ENCODE results near the gene ZNF680. TPM values are rescaled to one million over a fixed set of nuclear protein-coding genes. Genes with fewer than 3 reads are reported as not detected.

The ZNF680 gene
- total and polyA plus RNA-seq, 11 donors: 5.5 to 25.9 (median 16.3) TPM

DNA sequence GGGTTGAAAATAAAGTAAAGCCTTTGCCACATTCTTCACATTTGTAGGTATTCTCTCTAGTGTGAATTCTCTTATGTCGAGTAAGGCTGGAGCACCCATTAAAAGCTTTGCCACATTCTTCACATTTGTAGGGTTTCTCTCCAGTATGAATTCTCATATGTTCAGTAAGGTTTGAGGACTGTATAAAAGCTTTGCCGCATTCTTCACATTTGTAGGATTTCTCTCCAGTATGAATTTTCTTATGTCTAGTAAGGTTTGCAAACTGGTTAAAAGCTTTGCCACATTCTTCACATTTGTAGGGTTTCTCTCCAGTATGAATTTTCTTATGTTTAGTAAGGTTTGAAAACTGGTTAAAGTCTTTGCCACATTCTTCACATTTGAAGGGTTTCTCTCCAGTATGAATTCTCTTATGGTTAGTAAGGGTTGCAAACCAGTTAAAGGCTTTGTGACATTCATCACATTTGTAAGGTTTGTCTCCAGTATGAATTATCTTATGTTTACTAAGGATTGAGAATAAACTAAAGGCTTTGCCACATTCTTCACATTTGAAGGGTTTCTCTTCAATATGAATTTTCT lies 41.4 kb downstream of the ZNF680 start:
- ATAC-seq (no peak), DNase-seq (no peak)
- 98 to 100% (median 99%) methylated on average over 2 of the region's 2 CpGs for WGBS, 4 donors
- no peak overlapping the region for H3K4me3 ChIP-seq
- no peaks in the 10 kb centered on the region for H3K27me3 ChIP-seq
- peaks cover 3 to 100% (median 89%) of the 10 kb centered on the region in 12 donors for H3K9me3 ChIP-seq
- H3K36me3 ChIP-seq: peaks cover 6 to 81% (median 33%) of the 10 kb centered on the region in 9 donors
- TF ChIP-seq CTCF (IDR thresholded peaks at IDR 0.05): no peak
- TF ChIP-seq POLR2A (IDR thresholded peaks at IDR 0.05): no peak
- no peak overlapping the region for H3K27ac ChIP-seq
- intact Hi-C loops (cut with DNase I): no loop called here
- H3K4me1 ChIP-seq: peaks cover 0 to 2% (median 0%) of the 10 kb centered on the region in 12 donors

DNA sequence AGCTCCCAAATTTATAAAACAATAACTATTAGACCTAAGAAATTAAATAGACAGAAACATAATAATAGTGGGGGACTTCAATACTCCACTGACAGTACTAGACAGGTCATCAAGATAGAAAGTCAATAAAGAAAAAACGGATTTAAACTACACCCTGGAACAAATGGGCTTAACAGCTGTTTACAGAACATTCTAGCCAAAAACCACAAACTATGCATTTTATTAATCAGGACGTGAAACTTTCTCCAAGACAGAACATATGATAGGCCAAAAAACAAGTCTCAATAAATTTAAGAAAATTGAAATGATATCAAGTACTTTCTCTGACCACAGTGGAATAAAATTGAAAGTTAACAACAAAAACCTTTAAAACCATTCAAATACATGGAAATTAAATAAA lies 46.4 kb downstream of the ZNF680 start:
- Histone ChIP-seq H3K4me3 (no peak overlapping the region), H3K27ac (peak overlapping the region in 1 of 12 donors; percentile 34), H3K27me3 (no peaks in the 10 kb centered on the region), H3K36me3 (peaks cover 5 to 45% (median 14%) of the 10 kb centered on the region in 9 donors), H3K4me1 (peaks cover 0 to 15% (median 6%) of the 10 kb centered on the region in 12 donors), H3K9me3 (peaks cover 0 to 98% (median 50%) of the 10 kb centered on the region in 12 donors)
- TF ChIP-seq POLR2A (IDR thresholded peaks at IDR 0.05) (no peak), CTCF (IDR thresholded peaks at IDR 0.05) (no peak)
- WGBS, 4 donors: 38 to 49% (median 44%) methylated on average over 2 of the region's 2 CpGs
- DNase-seq (no peak), ATAC-seq (no peak)
- intact Hi-C loops (cut with DNase I): loop anchor here in 1 of 10 donors (10.0 kb wide), 1 partner anchor 48 kb away; the partner anchor contains the start of gene ZNF680

DNA sequence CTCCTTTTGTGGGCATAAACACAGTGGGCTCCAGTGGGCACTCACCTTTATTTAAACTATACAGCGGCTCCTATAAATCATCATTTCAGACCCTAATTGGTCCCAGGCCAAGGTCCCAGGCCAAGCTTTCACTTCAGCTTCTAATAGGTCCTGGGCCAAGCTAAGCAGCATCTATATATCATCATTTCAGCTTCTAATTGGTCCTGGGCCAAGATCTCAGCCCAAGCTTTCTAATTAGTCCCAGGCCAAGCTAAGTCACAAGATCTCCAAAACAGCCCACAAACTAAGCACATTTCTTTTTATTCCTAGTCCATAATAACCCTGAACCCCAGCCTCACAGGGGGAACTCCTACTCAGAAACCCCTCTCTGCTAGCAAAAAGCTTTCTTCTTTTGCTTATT lies 47.1 kb downstream of the ZNF680 start:
- Histone ChIP-seq H3K27me3 (no peaks in the 10 kb centered on the region), H3K9me3 (peaks cover 0 to 97% (median 46%) of the 10 kb centered on the region in 12 donors), H3K36me3 (peaks cover 0 to 38% (median 8%) of the 10 kb centered on the region in 9 donors), H3K4me1 (peaks cover 0 to 15% (median 6%) of the 10 kb centered on the region in 12 donors), H3K4me3 (no peak overlapping the region), H3K27ac (peak overlapping the region in 1 of 12 donors; percentile 34)
- ATAC-seq: peak in 2 of 4 donors; percentile 13 to 41
- TF ChIP-seq POLR2A (IDR thresholded peaks at IDR 0.05) (no peak), CTCF (IDR thresholded peaks at IDR 0.05) (no peak)
- DNase-seq: no peak
- intact Hi-C loops (cut with DNase I): loop anchor here in 1 of 10 donors (10.0 kb wide), 1 partner anchor 49 kb away; the partner anchor contains the start of gene ZNF680
- 71 to 84% (median 74%) methylated on average over 1 of the region's 1 CpG for WGBS, 4 donors

DNA sequence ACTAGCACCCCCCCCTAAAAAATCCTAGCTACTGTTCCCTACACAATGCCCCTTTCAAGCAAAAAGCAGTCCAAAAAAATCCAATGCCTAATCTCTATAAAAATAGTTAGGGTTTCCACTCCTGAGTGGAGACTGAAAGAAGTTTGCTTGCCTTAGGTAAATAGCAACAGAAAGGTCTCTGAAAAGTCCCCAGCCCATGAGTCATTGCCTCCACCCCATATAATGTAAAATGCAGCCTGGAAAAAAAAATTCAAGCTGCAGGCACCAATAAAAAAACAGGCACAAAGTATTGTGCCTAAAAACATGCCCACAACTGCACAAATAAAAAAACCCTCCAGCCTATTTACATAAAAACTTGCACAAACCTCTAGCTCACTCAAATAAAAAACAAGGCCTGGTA lies 47.5 kb downstream of the ZNF680 start:
- H3K27ac ChIP-seq: peak overlapping the region in 2 of 12 donors; percentile 7 to 11
- peaks cover 0 to 15% (median 6%) of the 10 kb centered on the region in 12 donors for H3K4me1 ChIP-seq
- intact Hi-C loops (cut with DNase I): loop anchor here in 1 of 10 donors (10.0 kb wide), 1 partner anchor 49 kb away; the partner anchor contains the start of gene ZNF680
- TF ChIP-seq CTCF (IDR thresholded peaks at IDR 0.05) (no peak), POLR2A (IDR thresholded peaks at IDR 0.05) (no peak)
- peaks cover 0 to 95% (median 41%) of the 10 kb centered on the region in 12 donors for H3K9me3 ChIP-seq
- no peak overlapping the region for H3K4me3 ChIP-seq
- H3K27me3 ChIP-seq: no peaks in the 10 kb centered on the region
- ATAC-seq: peak in 1 of 4 donors; percentile 65
- no peak for DNase-seq
- peaks cover 0 to 34% (median 8%) of the 10 kb centered on the region in 9 donors for H3K36me3 ChIP-seq
